Activated T-cell treated with anti-CD3 and anti-CD28 coated beads for 24 hours (primary cell): Measurements from ENCODE around the gene PER1.
A peak's percentile ranks its signal among the peaks of the same experiment; 100 is the strongest.

Experiments
- DNase-seq: peaks from one replicate; pipeline ENCODE4 v3.0.0-alpha.2; 2020; ENCODE audit warnings: low read depth

PER1 gene

DNA sequence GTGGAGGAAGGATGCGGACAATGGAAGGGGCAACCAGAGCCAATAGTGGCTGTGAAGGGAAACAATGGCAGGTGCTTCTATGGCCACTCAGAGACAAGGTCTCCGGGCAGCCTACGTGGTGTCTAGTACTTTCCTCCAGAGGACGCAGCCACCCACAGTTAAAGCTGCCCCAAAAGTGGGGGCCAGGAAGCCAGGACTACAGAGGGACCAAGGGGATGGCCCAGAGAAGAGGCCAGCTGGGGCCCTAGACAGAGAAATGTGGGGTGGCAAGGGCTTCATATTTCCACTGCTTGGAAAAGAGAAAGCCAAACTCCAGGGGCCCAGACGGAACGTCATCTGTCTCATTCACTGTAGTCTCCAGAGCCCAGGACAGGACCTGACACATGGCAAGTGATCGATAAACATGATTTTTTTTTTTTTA is 837 bp upstream of the PER1 start:
- no peak for DNase-seq

GRCh38 chr17:8151641-8152111 is 528 bp downstream of the PER1 start:
- no peak for DNase-seq

- peak; percentile 85 for DNase-seq
Measured at GRCh38 chr17:8151120-8151640, 1.0 kb downstream of the PER1 start.

DNA sequence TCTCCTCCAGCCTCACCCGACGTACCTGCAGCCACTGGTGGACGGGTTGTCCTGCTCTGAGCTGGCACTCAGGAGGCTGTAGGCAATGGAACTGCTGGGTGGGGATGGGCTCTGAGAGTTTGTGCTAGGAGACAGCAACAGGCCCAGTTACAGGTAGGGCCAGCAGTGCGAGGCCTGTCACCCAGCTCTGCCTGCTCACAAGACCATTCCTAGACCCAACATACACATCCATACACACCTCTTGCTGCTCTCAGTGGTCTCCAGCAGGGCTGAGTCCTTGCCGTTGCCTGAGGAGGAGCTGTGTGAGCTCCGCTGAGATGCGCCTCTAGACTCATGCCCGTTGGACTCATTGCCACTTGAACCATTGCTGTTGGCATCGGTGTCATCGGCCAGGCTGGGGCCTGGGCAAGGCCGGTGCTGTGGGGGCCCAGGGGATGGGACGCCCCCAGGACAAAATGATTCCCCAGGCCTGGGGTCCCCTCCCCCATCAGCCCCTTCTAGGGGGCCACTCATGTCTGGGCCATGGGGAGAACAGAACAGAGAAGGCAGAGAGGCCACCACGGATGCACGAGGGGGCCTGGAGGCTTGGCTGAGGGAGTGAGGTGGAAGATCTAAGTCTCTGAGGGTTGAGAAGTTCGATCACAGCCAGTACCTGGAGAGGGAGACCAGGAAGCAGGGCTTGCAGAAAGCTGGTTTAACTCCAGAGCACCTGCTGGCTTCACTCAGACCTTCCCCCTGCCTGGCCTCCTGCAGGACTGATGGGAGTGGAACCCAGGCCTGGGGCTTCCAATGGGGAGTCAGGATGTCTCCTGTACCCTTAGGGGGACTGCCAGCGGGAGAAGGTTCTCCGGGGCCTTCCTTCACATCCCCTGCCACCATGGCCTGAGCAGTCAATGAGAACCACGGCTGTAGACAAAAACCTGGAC is 1.7 kb downstream of the PER1 start:
- no peak for DNase-seq

- no peak for DNase-seq
Measured at GRCh38 chr17:8149419-8150193, 2.6 kb downstream of the PER1 start.

GRCh38 chr17:8148560-8148959 is 3.6 kb downstream of the PER1 start:
- no peak for DNase-seq

GRCh38 chr17:8147805-8148404 is 4.3 kb downstream of the PER1 start:
- DNase-seq: no peak

- DNase-seq: no peak
Measured at GRCh38 chr17:8147141-8147804, 4.9 kb downstream of the PER1 start.

GRCh38 chr17:8146381-8147140 is 5.6 kb downstream of the PER1 start:
- DNase-seq: no peak

DNA sequence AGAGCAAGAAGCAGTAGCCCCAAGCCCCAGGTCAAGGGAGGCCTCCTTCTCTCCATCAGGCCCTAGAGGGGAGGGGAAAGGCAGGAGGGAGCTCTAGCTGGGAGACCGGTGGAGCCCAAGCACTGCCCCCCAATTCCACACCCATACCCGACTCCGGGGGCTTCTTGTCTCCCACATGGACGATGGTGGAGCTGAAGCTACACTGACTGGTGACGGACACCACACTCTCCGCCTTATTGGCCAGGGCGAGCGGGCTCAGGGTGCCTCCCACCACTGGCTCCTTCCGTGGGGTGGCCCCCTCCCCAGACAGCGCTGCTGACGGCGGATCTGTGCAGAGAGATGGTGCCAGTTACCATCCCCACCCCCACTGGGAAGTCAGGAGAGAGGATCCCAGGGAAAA is 6.4 kb downstream of the PER1 start:
- no peak for DNase-seq

GRCh38 chr17:8144401-8145231 is 7.6 kb downstream of the PER1 start:
- DNase-seq: no peak

DNA sequence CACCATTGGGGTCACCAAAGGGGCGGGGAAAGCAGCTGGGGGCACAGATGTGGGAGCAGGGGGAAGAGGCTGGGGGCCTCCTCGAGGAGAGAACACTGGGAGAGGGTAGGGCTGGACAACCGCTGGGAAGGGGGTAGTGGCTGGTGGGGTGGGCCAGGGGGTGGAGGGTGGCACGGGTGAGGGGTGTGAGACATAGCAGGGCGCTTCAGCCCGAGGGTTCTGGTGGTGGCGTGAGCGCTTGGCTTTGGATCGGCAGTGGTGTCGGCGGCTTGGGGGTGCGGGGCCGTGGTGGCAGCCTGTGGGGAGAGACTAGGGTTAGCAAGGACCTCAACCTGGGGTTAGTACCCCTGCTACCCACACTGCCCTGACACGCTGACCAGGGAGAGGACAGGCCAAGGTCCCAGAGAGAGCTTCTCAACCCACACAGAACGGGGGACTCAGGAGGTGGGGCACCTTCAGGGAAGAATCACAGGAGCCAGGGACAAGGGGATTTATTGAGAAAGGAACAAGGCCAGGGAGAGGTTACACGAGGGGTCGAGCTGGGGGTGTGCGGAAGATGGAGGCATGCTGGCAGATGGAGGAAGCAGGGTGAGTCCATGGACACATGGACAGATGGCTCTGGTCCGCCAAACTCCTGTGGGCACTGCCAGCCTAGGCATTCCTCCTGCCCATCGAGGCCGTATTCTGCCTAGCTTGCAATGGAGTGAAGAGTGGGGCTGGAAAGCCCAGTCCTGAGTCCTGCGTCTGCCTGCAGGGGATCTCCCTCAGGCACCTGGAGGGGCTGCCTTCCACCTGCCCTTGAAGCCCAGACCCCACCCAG is 8.4 kb downstream of the PER1 start:
- no peak for DNase-seq

- no peak for DNase-seq
Measured at GRCh38 chr17:8142887-8143580, 9.2 kb downstream of the PER1 start.

DNA sequence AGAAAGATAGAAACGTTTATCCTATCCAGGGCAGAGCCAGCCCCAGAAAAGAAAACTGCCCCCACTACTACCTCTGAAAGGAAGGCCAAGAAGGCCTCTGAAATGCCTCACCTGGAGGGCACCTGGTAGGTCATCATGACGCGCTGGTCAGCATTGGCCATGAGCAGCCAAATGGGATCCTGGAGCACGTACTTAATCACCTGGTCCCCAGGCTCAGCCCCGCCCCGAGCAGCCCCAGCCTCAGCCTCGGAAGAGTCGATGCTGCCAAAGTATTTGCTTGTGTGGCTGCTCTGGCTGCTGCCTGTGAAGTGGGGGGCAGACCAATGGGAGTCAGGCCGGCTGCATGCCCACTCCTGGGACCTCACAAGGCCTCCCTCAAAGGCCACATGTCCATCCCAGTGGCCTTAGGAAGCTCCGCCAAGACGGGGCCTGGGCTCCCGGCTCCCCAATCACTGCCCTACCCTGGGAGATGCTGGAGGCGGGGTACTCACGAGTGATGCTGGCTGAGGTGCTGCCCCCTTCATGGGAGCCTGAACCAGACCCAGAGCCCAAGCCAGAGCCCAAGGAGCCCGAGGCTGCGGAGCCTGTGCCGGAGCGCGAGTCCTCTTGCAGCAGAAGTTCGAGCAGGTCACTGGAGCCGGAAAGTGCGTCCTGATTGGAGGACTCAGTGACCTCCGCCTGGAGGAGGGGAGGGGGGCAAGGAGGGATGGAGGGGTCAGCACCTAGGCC is 9.9 kb downstream of the PER1 start:
- no peak for DNase-seq

- DNase-seq: no peak
Measured at GRCh38 chr17:8141741-8142140, 10.5 kb downstream of the PER1 start.

- no peak for DNase-seq
Measured at GRCh38 chr17:8141045-8141444, 11.2 kb downstream of the PER1 start.

DNA sequence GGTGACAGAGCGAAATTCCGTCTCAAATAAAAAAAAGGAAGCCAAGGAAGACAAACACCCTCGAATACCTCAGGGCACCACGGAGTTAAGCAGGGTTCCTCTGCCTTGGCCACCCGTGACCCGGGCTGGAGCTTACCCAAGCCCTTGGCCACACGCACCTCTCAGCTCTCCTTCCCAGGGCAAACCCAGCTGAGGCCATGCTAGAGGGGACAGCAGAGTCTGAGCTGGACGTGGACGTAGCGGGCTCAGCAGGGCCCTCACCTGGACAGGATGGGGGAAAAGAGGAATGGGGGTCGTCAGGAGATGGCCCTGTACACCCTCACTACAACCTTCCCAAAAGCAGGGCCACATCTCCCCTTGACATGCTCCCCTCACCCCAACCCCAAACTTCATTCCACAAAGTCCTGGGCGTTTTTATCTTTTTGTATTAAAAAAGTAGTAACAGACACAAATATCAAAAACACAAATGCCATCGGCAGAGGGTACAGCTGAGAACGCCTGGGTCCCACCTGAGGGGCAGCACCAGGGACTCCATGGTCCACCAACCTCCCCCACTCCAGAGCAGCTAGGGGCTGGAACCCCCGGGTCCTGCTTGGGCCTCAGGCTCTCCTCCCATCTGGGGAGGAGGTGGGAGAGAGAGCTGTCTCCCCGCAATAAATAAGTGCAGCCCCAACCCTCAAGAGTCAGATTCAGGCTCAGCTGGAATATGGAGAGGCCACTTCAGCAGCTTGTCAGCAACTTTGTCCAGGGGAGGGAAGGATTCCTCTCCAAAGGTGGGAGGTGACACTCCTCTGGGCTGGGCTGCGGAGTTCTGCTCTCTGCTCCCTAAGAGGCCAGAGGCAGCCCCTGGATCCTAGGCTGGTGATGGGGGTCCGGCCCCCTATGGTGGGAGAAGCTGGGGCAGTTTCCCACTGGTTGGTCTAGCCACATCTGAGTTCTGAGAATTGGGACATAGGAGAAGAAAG is 11.9 kb downstream of the PER1 start:
- DNase-seq: no peak
